HepG2 (cell line): ENCODE measurements around the gene ABCA4. TPM values are rescaled to one million over a fixed set of nuclear protein-coding genes. Genes with fewer than 3 reads are reported as not detected.

Experiments used
- DNMT1 ChIP-seq: sonication (generic); formaldehyde crosslinking; IDR thresholded peaks from 2 replicates; pipeline ENCODE4 v1.5.1; 2020; ENCODE audit warnings: mild to moderate bottlenecking, missing genetic modification reagents
- EHMT2 ChIP-seq: fragments of 200-600 bp; sonication (generic); IDR thresholded peaks from 2 replicates; pipeline ENCODE4 v1.7.0; 2017; ENCODE audit warnings: antibody characterized with exemption, low read depth, low read length, borderline replicate concordance
- ZMYM2 ChIP-seq: sonication (generic); formaldehyde crosslinking; IDR thresholded peaks from 2 replicates; pipeline ENCODE4 v1.8.0; 2022; ENCODE audit warnings: mild to moderate bottlenecking, missing genetic modification reagents
- ZNF138 ChIP-seq: sonication (generic); formaldehyde crosslinking; IDR thresholded peaks from 2 replicates; pipeline ENCODE4 v1.5.0; 2020; ENCODE audit warnings: mild to moderate bottlenecking, low read depth, missing genetic modification reagents
- ZNF160 ChIP-seq: sonication (generic); formaldehyde crosslinking; IDR thresholded peaks from 2 replicates; pipeline ENCODE4 v1.8.0; 2022; ENCODE audit warnings: mild to moderate bottlenecking, inconsistent platforms, missing genetic modification reagents
- ZNF780A ChIP-seq: sonication (generic); formaldehyde crosslinking; IDR thresholded peaks from 2 replicates; pipeline ENCODE4 v1.8.0; 2022; ENCODE audit warnings: mild to moderate bottlenecking, missing genetic modification reagents, moderate library complexity
- ZNF792 ChIP-seq: IDR thresholded peaks from 2 replicates; pipeline ENCODE4 v1.6.1; 2016
- polyA plus RNA-seq, 8 experiments: library from polyadenylated mRNA; depleted of rRNA in 3 of 8; stranded (reverse) in 7 of 8; unstranded in 1 of 8; fragments of >200 nt; fragmentation: Illumina TruSeq in 4 of 8; extraction: Trizol in 4 of 8; gene quantifications; 2 replicates each; pipeline versions ENCODE4 v1.2.1 to v1.2.3, GENCODE V29; 2011 to 2016; ENCODE audit warnings: low read depth in 4 of 8, missing spikeins in 1 of 8, mixed read lengths in 1 of 8; ENCODE audit not compliant: insufficient read depth in 1 of 8
- total RNA-seq, 5 experiments: library from RNA; depleted of rRNA; stranded (reverse); fragments of >200 nt; fragmentation: Illumina TruSeq; extraction: Trizol; gene quantifications; 2 replicates each; pipeline ENCODE4 v1.2.3, GENCODE V29; 2016; ENCODE audit warnings: low read depth in 1 of 5
- TF ChIP-seq, protein P1 (sequence below): sonication (generic); formaldehyde crosslinking; IDR thresholded peaks from 2 replicates; pipeline ENCODE4 v1.4.0; 2020; ENCODE audit warnings: mild to moderate bottlenecking, missing genetic modification reagents
- TF ChIP-seq, protein P2 (sequence below): sonication (generic); formaldehyde crosslinking; conservative IDR thresholded peaks from 2 replicates; pipeline ENCODE4 v1.4.0; 2020; ENCODE audit warnings: missing genetic modification reagents

The ABCA4 gene
- total and polyA plus RNA-seq, 2 of the 13 experiments (the other 11 are each of a cell fraction or from before 2014, with no cell fraction given): 0.24 to 0.67 TPM

DNA sequence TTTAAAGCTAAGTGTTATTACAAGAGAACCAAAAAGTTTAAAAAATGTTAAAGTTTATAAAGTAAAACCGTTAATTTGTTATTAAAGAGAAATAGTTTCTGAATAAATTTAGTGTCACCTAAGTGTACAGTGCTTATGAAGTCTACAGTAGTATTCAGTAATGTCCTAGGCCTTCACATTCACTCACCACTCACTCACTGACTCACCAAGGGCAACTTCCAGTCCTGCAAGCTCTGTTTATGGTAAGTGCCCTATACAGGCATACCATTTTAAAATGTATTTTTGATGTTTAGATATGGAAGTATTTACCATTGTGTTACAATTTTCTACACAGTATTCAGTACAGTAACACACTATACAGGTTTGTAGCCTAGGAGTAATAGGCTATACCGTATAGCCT lies 151.6 kb downstream of the ABCA4 start (continued):
- TF ChIP-seq, protein P1, sequence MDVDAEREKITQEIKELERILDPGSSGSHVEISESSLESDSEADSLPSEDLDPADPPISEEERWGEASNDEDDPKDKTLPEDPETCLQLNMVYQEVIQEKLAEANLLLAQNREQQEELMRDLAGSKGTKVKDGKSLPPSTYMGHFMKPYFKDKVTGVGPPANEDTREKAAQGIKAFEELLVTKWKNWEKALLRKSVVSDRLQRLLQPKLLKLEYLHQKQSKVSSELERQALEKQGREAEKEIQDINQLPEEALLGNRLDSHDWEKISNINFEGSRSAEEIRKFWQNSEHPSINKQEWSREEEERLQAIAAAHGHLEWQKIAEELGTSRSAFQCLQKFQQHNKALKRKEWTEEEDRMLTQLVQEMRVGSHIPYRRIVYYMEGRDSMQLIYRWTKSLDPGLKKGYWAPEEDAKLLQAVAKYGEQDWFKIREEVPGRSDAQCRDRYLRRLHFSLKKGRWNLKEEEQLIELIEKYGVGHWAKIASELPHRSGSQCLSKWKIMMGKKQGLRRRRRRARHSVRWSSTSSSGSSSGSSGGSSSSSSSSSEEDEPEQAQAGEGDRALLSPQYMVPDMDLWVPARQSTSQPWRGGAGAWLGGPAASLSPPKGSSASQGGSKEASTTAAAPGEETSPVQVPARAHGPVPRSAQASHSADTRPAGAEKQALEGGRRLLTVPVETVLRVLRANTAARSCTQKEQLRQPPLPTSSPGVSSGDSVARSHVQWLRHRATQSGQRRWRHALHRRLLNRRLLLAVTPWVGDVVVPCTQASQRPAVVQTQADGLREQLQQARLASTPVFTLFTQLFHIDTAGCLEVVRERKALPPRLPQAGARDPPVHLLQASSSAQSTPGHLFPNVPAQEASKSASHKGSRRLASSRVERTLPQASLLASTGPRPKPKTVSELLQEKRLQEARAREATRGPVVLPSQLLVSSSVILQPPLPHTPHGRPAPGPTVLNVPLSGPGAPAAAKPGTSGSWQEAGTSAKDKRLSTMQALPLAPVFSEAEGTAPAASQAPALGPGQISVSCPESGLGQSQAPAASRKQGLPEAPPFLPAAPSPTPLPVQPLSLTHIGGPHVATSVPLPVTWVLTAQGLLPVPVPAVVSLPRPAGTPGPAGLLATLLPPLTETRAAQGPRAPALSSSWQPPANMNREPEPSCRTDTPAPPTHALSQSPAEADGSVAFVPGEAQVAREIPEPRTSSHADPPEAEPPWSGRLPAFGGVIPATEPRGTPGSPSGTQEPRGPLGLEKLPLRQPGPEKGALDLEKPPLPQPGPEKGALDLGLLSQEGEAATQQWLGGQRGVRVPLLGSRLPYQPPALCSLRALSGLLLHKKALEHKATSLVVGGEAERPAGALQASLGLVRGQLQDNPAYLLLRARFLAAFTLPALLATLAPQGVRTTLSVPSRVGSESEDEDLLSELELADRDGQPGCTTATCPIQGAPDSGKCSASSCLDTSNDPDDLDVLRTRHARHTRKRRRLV (CRISPR knock-in tag): no peak
- TF ChIP-seq EHMT2 (no peak), ZNF138 (CRISPR knock-in tag) (no peak), DNMT1 (CRISPR knock-in tag) (no peak), ZNF160 (CRISPR knock-in tag) (no peak), ZNF780A (CRISPR knock-in tag) (no peak), ZNF792 (CRISPR knock-in tag) (no peak), ZMYM2 (CRISPR knock-in tag) (no peak)
- TF ChIP-seq, protein P2, sequence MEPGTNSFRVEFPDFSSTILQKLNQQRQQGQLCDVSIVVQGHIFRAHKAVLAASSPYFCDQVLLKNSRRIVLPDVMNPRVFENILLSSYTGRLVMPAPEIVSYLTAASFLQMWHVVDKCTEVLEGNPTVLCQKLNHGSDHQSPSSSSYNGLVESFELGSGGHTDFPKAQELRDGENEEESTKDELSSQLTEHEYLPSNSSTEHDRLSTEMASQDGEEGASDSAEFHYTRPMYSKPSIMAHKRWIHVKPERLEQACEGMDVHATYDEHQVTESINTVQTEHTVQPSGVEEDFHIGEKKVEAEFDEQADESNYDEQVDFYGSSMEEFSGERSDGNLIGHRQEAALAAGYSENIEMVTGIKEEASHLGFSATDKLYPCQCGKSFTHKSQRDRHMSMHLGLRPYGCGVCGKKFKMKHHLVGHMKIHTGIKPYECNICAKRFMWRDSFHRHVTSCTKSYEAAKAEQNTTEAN: no peak
- TF ChIP-seq, all 625 proteins: peak for 0
